Brain microvascular endothelial cell (primary cell): ENCODE data around the gene DSP.

ENCODE experiments used
- DNase-seq: peaks from one replicate; pipeline ENCODE4 v3.0.0-alpha.2; 2020
- H3K27ac ChIP-seq: fragments of 250-450 bp; sonication (Bioruptor Pico); 2 replicates; pipeline ENCODE4 v1.5.1; 2020; ENCODE audit warnings: mild to moderate bottlenecking, moderate library complexity
- H3K27me3 ChIP-seq: fragments of 250-450 bp; sonication (Bioruptor Pico); replicated peaks from 2 replicates; pipeline ENCODE4 v1.5.1; 2020; ENCODE audit warnings: mild to moderate bottlenecking
- H3K36me3 ChIP-seq: fragments of 250-450 bp; sonication (Bioruptor Pico); replicated peaks from 2 replicates; pipeline ENCODE4 v1.5.1; 2020; ENCODE audit warnings: mild to moderate bottlenecking
- H3K4me3 ChIP-seq: 2 replicates; pipeline ENCODE4 v1.5.1; 2011; ENCODE audit warnings: low read depth, mild to moderate bottlenecking, control low read depth, low read length, moderate library complexity
- in situ Hi-C: cut with HindIII; loops from 2 replicates; pipeline ENCODE4 v1.10.0; 2017; ENCODE audit warnings: low sequenced_read_pairs, low pct_ligation_motif_present
- TF ChIP-seq, protein P1 (sequence below): IDR thresholded peaks from 2 replicates; pipeline ENCODE4 v1.5.1; 2011; ENCODE audit warnings: low read depth, mild to moderate bottlenecking, moderate library complexity, low read length, control low read depth, inconsistent platforms; ENCODE audit errors: missing control alignments

DSP gene

DNA sequence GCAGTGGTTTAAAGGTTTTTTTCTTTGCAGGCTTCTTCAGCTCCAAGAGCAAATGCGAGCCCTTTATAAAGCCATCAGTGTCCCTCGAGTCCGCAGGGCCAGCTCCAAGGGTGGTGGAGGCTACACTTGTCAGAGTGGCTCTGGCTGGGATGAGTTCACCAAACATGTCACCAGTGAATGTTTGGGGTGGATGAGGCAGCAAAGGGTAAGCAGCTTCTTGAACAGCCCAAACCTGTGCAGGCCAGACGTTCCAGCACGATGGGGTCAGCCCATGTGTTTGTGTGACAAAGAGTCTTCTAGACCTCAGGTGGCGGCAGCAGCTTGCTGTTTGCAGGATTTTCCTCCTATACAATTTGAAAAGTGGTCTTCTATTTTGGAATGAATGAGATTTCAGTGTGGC is 17.7 kb downstream of the DSP start:
- in situ Hi-C loops = no loop called here
- no peaks in the 10 kb centered on the region for H3K27me3 ChIP-seq
- peaks cover 21% of the 10 kb centered on the region for H3K36me3 ChIP-seq
- no peak overlapping the region for H3K4me3 ChIP-seq
- TF ChIP-seq, protein P1, sequence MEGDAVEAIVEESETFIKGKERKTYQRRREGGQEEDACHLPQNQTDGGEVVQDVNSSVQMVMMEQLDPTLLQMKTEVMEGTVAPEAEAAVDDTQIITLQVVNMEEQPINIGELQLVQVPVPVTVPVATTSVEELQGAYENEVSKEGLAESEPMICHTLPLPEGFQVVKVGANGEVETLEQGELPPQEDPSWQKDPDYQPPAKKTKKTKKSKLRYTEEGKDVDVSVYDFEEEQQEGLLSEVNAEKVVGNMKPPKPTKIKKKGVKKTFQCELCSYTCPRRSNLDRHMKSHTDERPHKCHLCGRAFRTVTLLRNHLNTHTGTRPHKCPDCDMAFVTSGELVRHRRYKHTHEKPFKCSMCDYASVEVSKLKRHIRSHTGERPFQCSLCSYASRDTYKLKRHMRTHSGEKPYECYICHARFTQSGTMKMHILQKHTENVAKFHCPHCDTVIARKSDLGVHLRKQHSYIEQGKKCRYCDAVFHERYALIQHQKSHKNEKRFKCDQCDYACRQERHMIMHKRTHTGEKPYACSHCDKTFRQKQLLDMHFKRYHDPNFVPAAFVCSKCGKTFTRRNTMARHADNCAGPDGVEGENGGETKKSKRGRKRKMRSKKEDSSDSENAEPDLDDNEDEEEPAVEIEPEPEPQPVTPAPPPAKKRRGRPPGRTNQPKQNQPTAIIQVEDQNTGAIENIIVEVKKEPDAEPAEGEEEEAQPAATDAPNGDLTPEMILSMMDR = no peak
- H3K27ac ChIP-seq = no peak overlapping the region
- no peak for DNase-seq

DNA sequence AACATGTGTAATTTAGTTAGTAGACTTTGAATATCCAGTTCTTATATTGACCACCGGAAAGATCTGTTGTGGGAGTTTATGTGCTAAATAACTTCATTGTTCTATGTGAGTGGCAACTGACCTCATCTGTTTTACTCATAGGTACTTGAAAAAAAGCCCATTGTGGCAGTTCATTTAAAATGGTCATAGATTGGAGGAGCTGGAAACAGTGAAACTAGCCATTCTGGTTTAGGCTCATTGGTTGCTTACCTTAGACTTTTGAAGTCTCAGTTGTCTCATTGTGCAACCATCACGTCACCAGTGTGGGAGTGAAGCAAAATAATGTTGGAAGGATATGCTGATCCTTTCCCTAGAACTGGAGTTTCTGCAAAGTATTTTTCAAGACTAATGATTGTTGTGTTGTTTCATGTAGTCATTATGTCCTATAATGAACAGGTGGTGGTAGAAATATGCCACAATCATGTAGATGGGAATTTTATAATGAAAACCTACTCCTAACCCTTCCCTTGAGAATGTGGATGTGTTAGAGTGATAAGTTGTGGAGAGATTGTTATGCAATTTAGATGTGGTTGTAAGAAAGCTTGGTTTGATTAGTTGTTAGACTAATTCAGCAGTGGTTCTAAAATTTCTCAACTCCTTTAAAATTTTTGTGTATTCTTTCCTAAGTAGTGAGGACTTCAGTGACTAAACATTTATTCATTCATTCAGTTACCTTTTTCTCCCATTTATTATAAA is 18.3 kb downstream of the DSP start:
- peaks cover 22% of the 10 kb centered on the region for H3K36me3 ChIP-seq
- in situ Hi-C loops = no loop called here
- no peak for DNase-seq

DNA sequence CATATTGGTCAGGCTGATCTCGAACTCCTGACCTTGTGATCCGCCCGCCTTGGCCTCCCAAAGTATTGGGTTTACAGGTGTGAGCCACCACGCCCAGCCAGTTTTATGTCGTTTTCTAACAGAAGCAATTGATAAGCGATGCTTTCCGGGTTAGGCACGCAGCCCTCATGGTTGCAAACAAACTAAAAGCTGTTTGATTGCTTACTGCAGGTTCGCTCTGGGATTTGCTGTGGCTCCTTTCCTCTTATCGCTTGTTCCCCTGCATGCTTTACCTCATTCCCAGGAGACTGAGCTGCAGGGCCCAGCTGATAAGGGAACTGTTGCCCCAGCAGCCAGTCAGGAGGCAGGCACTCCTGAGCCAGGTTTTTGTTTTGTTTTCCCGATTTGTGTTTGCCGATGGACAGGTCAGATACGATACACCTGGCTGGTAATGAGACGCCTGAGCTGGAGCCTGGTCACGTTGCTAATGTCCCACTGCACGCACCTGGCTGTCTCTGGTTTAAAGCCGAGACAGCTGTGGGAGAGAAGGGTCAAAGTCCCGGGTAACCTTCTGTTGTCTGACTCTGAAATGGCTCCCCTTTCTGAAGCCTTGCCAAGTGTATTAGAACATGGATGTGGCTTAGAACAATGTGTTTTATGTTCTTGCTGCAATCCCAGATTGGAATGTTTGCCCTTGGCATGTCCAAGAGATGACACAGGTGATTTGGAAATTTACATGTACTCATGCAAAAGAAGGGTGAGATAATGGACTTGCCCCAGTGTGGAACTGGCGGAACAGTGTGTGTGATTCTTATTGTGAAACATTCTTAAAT is 19.9 kb downstream of the DSP start:
- TF ChIP-seq, protein P1 = no peak
- DNase-seq = no peak
- H3K4me3 ChIP-seq = no peak overlapping the region
- in situ Hi-C loops = no loop called here
- no peak overlapping the region for H3K27ac ChIP-seq
- peaks cover 32% of the 10 kb centered on the region for H3K36me3 ChIP-seq
- H3K27me3 ChIP-seq = no peaks in the 10 kb centered on the region

More for the DNA sequence above, 18.3 kb downstream of the DSP start:
- Histone ChIP-seq H3K4me3 (no peak overlapping the region), H3K27ac (no peak overlapping the region), H3K27me3 (no peaks in the 10 kb centered on the region)
- TF ChIP-seq, protein P1 = no peak

DNA sequence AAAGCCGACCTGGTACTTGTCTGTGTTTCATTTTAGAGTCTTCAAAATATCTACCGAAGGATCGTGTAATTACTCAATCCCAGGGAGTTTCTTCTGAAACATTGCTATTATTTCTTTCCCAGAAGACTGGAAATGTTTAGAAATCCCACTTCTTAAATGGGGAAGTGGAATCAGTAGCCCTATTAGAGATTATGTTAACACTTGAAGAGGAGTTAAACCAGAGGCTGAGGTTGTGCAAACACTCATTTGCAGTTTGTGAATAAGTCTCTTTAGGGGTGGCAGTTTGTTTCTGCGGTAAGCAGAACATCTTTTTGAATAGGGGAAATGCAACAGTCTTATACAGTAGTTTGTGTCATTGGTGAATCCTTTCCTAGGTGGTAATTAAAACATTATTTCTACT is 21.3 kb downstream of the DSP start:
- in situ Hi-C loops = no loop called here
- TF ChIP-seq, protein P1 = no peak

DNA sequence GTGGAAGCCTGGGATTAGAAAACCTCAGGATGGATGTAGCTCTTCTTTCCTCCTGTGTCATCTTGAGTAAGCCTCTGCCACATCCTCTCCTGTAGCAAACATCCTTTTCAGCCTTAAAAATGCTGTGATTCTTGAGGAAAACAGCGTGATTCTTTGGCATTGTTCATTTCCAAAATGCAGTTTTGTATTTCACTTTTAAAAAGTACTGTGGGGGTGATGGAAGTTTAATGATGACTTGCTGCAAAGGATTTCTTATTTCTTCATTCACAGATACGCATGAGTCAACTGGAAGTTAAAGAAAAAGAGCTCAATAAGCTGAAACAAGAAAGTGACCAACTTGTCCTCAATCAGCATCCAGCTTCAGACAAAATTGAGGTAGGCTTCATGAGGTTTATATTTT is 24.6 kb downstream of the DSP start:
- in situ Hi-C loops = no loop called here
- TF ChIP-seq, protein P1 = no peak
- DNase-seq = no peak
- Histone ChIP-seq H3K27me3 (no peaks in the 10 kb centered on the region), H3K4me3 (no peak overlapping the region), H3K36me3 (peaks cover 61% of the 10 kb centered on the region), H3K27ac (no peak overlapping the region)

More for the DNA sequence above, 21.3 kb downstream of the DSP start:
- Histone ChIP-seq H3K27me3 (no peaks in the 10 kb centered on the region), H3K27ac (no peak overlapping the region), H3K36me3 (peaks cover 40% of the 10 kb centered on the region), H3K4me3 (no peak overlapping the region)
- no peak for DNase-seq
